Mammary epithelial cell (primary cell): ENCODE data around the gene KLHDC7B.

Experiments used
- EZH2 ChIP-seq: IDR thresholded peaks from 2 replicates; pipeline ENCODE4 v1.6.1; 2012; ENCODE audit warnings: low read length, inconsistent platforms, borderline replicate concordance
- TF ChIP-seq, protein P1 (sequence below), 2 donors: IDR thresholded peaks in 1 of 2; conservative IDR thresholded peaks in 1 of 2; 2 replicates each; pipeline ENCODE4 v1.5.1; 2011 to 2012; ENCODE audit warnings: inconsistent platforms in 2 of 2, low read length in 2 of 2, mild to moderate bottlenecking in 2 of 2, control low read depth in 1 of 2, low read depth in 1 of 2; ENCODE audit not compliant: insufficient read depth in 1 of 2; ENCODE audit errors: extremely low read depth in 1 of 2

DNA sequence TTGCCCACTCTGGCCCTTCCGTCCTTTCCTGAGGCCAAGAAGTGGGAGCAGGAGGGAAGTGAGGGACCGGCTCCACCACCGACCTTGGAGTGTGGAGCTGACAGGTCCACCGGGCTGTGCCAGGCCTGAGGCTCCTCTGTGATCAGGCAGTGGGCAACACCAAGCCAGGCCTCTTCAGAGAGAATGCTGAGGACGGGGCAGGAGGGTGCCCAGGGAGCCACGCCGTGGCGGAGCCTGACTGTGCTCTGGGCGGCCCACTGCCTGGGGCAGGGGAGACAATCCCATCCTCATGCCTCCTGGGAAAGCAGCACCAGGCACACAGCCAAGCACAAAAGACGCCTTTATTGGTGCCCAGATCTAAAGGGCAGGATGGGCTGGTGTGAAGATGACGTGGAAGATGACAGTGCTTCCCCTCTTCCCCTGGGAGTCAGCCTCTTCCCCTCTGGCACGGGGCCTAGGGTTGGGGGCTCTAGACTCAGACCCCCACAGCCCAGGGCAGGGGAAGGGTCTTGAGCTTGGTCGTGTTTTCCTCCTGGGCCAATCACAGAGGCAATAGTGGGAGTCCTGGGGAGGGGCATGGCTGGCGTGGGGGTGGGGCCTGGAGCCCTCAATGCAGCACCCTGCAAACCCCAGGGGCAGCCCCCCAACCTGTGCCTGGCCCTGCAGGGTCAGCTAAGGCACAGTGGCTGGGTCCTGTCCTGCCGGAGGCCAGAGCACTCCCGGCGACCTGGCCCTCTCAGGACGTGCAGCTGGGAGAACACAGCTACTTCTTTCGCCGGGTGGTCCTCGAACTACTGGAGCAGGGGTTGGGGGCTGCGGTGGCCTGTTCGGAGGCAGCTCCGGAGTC is 42.8 kb upstream of the KLHDC7B start:
- TF ChIP-seq, protein P1, sequence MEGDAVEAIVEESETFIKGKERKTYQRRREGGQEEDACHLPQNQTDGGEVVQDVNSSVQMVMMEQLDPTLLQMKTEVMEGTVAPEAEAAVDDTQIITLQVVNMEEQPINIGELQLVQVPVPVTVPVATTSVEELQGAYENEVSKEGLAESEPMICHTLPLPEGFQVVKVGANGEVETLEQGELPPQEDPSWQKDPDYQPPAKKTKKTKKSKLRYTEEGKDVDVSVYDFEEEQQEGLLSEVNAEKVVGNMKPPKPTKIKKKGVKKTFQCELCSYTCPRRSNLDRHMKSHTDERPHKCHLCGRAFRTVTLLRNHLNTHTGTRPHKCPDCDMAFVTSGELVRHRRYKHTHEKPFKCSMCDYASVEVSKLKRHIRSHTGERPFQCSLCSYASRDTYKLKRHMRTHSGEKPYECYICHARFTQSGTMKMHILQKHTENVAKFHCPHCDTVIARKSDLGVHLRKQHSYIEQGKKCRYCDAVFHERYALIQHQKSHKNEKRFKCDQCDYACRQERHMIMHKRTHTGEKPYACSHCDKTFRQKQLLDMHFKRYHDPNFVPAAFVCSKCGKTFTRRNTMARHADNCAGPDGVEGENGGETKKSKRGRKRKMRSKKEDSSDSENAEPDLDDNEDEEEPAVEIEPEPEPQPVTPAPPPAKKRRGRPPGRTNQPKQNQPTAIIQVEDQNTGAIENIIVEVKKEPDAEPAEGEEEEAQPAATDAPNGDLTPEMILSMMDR (conservative IDR thresholded peaks at IDR 0.05 in 1 of 2, IDR thresholded peaks at IDR 0.05 in 1 of 2; ENCODE audit: extremely low read depth in 1 of 2, insufficient read depth in 1 of 2, low read depth in 1 of 2, low read length in 2 of 2) = no peak
- no peak for TF ChIP-seq EZH2
